DMS79 treated with DMSO at 0.1 percent for 48 hours (cell line): ENCODE data around the gene NPIPB5.
"Not testable (repeated sequence)": the region's sequence is repeated elsewhere in the genome, so short reads cannot be mapped to it uniquely, and the experiment has no call there.

Source experiments
- DNase-seq: peaks from one replicate; lab custom pipeline; 2025; lab: John Stamatoyannopoulos, UW

The NPIPB5 gene

DNA sequence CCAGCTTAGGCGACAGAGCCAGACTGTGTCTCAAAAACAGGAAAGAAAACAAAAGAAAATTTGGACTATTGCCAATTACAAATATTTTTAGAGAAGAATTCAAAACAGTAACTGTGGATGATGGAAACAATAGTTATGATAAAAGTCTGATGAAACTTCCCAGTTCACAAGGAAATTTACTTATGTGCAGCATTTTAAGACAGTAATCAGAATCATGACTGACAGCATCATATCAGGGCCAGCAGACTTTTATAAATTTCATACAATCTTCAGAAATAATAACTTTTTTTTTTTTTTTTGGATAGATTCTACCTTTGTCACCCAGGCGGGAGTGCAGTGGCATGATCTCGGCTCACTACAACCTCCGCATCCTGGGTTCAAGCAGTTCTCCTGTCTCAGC, at the start of gene NPIPB5:
TSS of gene NPIPB5 (plus strand) at position 301 of the 400 bp plus-strand sequence. CDS start 2,911 bp downstream, outside the sequence.
- not testable (repeated sequence) for DNase-seq

DNA sequence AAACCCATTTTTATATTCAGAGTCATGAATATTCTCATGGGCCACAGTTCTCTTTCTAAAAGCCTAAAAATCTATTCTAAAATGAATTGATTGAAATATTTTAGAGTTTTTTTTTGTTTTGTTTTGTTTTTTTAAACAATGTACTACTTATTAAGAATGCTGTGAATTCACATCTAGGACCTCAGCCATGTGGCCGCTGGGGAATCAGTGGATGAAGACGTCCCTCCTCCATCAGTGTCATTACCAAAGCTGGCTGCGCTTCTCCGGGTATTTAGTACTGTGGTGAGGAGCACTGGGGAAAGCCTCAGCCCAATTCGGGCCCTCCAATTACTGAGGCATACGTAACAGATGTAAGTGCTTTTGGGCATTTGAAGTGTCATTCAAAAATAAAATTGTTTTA, 41.8 kb upstream of the NPIPB5 start:
- DNase-seq = not testable (repeated sequence)

DNA sequence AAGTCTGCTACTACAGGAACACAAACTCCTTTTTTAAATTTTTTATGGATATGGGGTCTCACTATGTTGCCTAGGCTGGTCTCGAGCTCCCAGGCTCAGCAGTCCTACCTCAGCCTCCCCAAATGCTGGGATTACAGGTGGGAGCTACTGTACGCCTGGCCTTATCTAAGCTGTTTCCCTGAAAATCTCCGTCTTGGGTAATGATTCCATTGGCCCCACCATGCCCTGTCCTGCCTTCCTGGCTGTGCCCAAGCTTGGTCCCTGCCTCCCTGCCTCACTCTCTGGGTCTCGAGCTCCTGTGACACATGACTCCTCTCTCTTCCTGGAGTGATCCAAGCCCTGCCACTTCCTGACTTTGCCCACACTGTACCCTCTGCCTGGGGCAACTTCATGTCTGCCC, 27.3 kb downstream of the NPIPB5 start:
- not testable (repeated sequence) for DNase-seq

DNA sequence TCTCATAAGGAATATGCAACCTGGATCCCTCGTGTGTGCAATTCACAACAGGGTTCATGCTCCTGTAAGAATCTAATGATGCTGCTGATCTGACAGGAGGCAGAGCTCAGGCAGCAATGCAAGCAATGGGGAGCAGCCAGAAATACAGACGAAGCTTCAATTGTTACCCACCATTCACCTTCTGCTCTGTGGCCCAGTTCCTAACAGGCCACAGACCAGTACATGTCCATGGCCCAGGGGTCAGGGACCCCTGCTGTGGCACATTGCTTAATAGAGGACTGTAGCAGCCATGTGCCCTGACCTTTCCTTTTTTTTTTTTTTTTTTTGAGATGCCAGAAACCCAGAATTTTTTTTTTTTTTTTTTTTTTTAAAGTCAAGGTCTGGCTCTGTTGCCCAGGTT, 34.1 kb downstream of the NPIPB5 start:
- DNase-seq = not testable (repeated sequence)

- not testable (repeated sequence) for DNase-seq
These were observed 35.9 kb downstream of the NPIPB5 start for GRCh38 chr16:22546630-22547029.

DNA sequence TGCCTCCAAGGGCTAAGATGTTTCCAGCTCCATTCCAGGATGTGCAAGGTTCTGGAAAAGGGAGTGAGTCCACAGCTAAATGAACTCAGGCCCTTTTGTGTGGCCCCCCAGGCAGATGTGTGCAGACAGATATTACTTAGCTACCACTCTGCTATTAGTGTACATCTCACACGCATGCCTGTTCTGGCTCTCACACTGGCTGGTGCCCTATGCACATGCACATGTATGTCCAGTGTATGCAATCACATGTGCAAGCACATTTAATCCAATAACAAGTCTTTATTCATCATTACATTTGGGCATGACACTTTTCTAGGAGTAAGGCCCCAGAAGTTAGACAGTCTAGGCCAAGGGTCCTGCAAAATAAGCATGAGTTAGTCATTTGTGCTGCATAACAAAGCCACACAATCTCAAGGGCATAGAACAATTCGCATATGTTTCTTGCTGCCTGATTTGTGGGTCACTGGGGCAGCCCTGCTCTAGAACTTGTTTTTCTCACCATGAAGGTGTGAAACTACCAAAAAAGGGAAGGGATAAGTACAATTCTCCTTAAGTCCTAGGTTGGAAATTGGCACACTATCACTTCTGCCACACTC, 36.6 kb downstream of the NPIPB5 start:
- not testable (repeated sequence) for DNase-seq

- DNase-seq = not testable (repeated sequence)
These were observed 39.2 kb downstream of the NPIPB5 start for GRCh38 chr16:22549853-22550252.

DNA sequence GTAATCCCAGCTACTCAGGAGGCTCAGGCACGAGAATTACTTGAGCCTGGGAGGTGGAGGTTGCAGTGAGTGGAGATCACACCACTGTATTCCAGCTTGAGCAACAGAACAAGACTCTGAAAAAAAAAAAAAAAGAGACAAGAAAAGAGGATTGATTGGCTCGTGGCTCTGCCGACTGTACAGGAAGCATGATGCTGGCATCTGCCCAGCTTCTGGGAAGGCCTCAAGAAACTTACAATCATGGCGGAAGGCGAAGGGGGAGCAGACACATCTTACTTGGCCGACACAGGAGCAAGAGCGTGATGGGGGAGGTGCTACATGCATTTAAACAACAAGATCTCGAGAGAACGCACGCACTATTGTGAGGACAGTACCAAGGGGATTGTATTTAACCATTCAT, 40.5 kb downstream of the NPIPB5 start:
- DNase-seq = not testable (repeated sequence)

DNA sequence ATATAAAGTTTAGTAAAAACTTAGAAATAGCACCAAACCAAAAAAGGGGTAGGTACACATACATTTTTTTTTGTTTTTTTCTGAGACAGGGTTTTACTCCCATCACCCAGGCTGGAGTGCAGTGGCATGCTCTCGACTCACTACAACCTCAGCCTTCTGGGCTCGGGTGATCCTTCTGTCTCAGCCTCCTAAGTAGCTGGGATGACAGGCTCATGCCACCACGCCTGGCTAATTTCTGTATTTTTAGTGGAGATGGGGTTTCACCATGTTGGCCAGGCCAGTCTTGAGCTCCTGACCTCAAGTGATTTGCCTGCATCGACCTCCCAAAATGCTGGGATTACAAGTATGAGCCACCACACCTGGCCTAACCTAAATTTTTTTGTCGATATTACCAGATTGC, 41.0 kb downstream of the NPIPB5 start:
- not testable (repeated sequence) for DNase-seq

DNA sequence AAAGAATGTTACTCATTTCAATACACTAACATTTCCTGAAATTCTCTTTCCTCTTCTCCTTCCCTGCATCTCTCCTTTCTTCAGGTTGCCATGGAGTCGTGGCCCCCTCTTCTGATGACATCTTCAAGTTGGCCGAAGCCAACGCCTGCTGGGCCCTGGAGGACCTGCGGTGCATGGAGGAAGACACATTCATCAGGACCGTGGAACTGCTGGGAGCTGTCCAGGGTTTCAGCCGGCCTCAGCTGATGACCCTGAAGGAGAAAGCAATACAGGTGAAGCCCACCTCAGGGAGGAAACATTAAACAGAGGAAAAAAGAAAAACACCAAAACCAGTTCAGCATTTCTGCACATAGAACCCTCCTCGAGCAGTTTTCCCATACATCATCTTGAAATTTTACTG, 46.1 kb downstream of the NPIPB5 start:
- not testable (repeated sequence) for DNase-seq
